Cerebellar cortex (tissue), 1 donor: ENCODE data around the gene SMCO2.
"Not testable (repeated sequence)": the region's sequence is repeated elsewhere in the genome, so short reads cannot be mapped to it uniquely, and the experiment has no call there.

Experiments
- DNase-seq: peaks from one replicate; pipeline ENCODE4 v3.0.0-alpha.2; 2015; ENCODE audit warnings: low spot score

SMCO2 gene

DNA sequence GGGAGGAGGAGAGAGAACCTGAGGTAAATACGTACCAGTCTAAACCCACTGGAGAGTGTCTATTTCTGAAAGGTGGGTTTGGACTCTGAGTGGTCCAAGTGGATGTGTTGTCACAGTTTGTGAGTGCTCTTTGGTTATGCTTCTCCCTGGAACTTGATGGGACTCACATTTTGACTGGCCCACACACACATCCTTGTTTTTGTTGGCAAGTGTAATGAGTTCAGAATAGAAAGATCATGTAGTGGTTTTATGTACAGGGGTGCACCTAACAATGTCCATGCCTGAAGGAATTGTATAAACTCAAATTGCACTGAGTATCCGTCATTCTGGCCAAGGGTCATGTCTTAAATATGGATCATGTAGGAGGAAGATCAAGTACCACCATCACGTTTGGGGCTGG lies 82.3 kb downstream of the SMCO2 start:
- DNase-seq: no peak

DNA sequence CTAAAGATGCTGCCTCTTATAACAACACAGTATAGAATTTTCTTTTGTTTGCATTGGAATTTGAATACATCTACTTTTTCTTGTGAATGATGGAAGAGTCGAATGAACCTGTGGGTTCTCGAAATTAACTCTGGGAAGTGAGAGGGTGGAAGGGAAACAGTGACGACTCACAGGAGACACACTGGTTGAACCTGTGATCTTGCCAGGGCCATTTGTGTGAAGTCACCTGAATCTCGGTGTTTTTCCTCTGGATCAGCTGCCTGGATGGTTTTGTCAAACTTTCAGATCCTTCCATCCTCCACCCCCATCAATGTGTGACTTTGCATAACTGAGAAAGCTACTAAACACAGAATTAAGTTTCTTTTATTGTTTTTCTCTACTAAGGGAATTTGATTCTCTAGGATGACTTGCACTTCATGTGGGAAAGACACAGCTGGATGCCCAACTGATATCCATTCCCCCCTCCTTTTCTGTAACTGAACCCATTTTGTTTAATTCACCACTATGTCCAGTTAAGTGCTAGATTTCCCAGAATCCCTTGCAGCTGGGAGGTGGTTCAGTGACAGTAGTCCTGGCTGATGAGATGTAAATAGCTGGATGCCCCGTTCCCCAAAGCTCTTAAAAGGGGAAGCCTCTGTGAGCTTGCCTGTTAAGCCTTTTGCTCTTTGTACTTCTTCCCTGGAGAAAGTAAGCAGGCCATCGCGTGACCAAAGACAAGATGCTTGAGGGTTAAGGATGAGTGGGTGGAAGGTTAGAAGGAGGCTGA lies 83.8 kb downstream of the SMCO2 start:
- no peak for DNase-seq

DNA sequence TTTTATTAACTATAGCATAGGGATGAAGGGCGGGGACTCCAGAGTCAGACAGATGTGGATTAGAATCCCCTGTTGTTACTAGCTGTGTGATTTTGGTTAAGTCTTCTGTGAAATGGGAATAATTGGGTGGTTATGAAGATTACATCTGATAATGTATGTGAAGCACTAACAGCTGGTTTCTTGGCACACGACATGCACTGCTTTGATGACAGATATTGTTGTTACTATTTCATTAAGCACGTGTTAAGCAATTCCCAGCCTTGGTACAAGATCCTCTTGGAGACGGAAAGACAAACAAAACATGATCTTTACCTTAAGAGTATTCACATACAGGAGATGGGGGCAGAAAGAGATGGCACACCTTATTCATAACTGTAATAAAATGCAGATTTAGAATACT lies 85.4 kb downstream of the SMCO2 start:
- DNase-seq: no peak

DNA sequence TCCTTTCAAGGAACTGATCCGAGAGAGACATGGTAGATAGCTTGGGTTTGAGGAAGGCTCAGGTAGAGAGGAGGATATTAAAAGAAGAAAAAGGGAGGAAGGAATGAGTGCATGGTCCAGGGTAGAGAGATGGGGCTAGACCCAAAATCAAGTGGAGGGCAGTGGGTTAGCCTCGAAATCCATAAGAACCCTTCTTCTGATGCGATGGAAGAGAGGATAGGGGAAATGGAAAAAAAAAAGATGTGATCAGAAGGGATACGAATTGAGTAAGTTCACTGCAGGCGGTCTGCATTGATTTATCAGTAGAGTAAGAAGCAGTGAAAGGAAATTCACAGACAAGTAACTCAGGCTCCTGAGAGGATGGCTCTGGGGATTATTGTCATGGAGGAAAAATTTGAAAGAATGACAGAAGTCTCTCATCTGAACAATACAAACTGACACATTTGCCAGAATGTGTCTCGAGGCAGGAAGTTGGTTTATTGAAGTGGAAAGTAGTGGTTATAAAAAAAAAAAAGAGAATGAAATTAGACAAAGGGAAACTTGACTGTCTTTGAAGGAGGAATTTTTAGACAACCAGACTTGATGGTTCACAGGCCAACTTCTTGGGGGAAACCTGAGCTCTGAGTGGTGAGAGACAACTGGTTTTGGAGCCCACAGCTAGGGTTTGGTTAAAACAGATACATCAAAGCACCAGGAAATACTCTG lies 87.7 kb downstream of the SMCO2 start:
- no peak for DNase-seq

DNA sequence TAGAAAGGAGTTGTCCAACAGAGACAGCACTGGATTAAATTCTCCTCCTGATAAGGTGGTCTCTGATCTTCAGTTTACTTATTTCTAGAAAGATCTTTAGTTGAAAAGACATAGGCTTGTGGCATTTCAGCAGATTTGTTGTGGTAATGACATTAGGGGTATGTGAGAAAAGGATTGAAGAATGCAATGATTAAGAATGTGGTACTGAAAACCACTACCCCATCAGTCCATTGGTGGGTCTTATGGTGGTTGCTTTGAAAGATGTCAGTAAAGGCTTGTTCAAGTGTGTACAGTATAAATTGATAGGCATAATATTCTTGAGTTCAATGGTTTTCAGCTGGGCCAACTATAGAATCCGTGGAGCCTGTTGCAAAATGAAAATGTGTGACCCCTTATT lies 88.2 kb downstream of the SMCO2 start:
- DNase-seq: no peak

DNA sequence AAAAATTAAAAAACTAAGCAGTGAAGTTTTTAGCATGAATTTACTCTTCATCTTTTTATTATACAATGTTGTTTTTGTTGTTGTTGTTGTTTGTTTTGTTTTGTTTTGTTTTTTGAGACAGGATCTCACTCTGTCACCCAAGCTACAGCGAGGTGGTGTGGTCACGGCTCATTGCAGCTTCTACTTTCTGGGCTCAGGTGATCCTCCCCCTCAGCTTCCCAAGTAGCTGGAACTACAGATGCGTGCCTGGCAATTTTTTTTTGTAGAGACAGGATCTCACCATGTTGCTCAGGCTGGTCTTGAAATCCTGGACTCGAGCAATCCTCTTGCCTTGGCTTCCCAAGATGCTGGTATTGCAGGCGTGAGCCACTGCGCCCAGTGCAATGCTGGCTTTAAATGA lies 88.8 kb downstream of the SMCO2 start:
- DNase-seq: no peak

DNA sequence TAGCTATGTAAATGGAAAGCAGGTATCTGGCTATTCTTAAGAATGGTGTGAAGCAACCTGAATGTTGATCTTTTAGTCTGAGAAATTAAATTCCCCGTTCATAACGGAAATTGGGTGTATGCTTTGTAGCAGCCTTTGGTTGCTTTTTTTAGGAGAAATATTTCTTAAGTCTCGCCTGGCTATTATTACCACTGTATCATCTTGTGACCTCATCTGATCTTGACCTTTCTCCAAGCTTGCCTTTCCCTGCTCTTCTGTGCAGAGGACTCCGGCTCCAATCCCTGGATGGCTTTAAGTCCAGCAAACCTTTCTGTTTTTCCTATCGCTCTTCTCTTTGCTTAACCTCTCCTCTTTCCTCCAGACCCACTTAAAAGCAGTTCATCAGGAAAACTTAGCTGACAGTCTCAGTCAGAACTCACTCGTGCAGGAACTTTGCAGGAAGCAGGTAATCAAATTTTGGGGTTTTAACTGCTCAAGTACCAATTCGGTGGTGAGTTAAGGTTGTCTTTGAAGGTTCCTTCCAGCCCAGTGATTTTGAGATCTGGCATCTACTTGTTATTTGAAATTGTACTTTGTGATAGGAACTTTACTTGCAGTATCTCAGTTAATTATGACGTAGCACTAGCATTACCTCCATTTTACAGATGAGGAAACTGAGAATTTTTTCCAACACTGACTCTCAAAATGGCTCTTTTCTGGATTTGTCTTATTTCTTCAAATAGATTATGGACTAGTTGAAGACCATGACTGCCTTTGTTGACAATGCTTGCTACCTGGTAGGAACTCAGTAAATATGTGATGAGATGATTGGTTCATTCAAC lies 91.5 kb downstream of the SMCO2 start:
- no peak for DNase-seq

DNA sequence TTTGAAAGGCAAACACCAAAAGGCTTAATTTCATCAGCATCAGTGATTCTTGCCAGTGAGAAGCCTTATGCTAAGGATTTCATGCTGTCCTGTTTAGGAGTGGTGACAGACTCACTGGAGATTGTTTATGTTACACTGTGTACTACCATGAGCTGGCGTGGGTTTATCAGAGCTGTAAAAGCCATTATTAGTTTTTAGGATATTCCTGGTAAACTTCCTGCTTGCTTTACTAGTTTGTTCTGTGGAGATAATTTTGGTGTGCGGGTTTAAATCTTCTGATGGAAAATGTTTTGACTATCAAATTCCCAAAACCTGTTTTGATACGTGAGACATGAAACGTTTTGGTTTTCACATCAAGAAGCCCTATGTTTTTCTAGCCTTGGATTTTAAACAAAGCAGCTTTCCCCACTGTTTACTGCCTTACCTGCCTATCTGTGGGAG lies 92.7 kb downstream of the SMCO2 start:
- no peak for DNase-seq

DNA sequence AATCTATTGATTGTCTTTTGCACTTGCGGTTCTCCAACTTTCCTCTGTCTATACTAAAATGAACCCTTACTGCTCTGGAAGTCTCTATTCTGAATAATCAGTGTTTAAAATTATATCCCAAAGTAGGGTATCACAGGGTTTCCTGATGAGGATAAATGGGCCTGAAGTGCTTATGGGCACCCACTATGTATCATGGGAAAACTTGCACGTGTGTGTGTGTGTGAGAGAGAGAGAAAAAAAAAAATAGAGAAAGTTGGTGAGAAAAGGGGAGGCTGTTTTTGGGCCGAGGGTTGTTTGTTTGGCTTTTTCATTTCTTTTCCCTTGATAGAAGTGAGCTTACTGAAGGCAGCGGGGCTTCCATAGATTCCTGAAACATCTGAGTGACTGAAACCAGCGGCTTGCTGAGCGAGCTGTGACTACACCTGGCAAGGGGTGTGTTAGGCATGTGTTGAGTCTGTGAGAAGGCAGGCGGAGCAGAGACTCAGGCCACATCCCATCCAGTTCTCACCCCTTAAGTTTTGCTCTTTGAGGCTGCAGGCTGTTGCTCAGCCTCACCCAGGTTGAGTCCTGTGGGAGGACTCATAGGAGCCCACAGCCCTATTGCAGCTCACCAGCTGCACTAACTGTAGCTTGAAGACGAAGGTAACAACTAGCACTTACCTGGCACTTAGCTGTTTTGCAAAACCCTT lies 94.6 kb downstream of the SMCO2 start:
- no peak for DNase-seq

DNA sequence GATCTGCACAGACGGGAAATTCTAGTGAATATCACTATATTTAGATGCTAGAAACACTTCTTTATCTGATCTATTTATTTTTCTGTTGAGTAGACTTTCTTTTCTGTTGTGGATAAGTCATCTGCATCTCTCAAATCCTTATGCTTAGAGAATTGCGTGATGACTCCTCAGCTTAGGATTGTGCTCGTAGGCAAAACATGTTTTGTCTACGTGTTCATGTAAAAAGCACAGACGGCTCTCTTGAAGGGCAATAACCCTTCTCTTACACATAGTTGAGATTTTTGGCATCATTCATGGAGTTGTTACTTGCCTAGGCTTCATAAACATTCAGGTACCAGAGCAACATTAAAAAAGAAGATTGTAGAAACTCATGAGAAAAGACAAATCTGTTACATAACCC lies 96.1 kb downstream of the SMCO2 start:
- no peak for DNase-seq

DNA sequence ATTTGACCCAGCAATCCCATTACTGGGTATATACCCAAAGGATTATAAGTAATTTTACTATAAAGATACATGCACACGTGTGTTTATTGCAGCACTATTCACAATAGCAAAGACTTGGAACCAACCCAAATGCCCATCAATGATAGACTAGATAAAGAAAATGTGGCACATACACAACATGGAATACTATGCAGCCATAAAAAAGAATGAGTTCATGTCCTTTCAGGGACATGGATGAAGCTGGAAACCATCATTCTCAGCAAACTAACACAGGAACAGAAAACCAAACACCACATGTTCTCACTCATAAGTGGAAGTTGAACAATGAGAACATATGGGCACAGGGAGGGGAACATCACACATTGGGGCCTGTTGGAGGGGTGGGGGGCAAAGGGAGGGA lies 98.3 kb downstream of the SMCO2 start:
- DNase-seq: not testable (repeated sequence)

DNA sequence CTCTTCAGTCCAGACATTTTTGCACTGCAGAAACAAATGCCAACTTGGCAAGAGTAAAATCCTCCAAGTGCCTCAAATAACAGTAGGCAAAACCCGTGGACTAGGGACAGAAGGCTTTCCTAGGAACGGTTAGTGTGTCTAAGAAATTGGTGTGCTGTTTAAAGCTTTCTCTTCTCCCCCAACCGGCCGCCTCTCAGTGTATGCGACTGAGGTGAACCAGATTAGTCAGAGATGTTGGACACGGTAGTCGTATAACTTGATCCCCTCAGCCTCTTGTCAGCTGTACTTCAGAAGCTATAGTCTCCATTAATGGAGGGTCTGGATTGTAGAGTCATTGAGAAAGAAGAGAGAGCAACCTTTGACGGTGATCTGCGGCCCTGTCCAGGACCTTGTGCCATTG lies 99.1 kb downstream of the SMCO2 start:
- no peak for DNase-seq

DNA sequence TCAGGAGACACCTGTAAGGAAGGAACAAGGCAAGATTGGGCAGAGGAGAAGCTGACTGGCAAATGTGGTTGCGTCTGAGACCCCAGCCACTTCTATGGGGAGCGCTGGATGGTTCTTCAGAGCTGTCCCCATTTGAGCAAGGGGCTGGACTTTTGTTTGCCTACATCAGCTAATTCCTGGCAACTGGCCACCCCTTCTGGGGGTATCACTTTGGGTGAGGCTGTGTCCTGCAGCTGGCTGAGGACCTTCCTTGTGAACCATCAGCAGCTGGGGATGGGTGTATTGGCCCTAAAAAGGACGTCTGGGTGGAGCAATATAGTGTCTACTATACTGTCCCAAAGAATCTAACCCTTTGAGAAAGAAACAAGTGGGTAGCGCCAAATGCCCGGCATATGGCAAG lies 101.1 kb downstream of the SMCO2 start:
- no peak for DNase-seq

DNA sequence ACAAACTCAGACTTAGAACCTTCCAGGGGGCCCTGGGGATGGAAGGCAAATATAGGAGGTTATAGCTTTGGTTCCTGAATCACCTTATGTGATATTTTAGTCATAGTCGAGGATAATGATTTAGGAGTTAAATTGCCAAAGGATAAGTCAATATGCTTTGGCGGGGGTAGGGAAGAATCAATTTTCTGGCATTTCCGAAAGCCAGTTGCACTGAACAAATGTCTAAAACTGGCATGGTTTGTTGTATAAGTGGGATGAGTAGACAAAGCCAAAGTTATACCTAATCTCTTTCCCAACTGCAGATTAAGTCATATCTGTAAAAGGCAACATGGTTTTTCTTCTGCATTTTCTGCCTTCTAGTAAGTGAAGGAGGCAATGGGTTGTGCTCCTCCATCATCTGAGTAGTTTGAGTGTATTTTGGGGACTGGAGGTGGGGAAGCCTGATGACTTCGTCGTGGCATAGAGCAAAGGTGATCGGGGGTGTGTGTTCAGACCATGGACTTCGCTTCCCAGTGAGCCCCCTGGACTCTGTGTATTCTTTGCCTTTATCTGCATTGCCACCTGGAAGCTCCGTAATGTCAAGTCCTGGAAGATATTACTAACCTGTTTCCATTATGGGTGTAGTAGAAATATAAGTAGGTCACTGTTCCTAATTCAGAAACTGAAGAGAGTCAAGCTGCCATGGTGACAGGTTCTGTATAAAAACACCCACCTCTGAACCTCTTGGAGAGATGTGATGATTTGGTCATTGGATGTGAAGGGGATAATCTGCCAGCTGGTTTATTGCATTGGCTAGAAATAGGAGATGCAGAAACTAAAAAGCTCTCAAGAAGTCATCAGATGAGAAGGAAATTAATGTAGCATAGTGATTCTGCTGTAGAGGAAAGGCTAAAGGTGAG lies 102.0 kb downstream of the SMCO2 start:
- no peak for DNase-seq

DNA sequence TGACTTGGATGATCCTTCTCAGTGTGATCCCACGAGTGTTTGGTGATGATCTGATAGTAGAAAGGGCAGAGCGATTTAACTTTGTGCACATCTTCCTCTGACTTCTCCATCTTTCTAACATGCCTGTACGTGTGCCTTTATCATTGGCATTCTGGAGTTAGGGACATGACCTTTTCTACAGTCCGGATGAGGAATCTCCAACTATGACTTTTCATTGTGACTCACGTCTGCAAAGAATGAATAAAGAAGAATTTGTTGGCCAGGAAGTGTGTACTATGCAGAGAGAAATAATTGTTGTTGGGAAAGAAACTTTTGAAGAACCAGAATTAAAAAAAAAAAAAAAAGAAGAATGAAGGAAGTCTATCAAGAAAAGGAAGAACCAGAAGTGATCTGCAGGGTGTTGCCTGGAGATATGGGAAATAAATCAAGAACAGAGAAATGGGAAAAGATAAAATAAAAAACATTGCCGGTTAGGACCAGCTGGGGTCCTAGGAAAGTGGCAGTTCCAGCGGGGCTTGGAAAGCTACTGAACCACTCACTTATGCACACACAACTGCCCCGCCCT lies 102.8 kb downstream of the SMCO2 start:
- DNase-seq: no peak

DNA sequence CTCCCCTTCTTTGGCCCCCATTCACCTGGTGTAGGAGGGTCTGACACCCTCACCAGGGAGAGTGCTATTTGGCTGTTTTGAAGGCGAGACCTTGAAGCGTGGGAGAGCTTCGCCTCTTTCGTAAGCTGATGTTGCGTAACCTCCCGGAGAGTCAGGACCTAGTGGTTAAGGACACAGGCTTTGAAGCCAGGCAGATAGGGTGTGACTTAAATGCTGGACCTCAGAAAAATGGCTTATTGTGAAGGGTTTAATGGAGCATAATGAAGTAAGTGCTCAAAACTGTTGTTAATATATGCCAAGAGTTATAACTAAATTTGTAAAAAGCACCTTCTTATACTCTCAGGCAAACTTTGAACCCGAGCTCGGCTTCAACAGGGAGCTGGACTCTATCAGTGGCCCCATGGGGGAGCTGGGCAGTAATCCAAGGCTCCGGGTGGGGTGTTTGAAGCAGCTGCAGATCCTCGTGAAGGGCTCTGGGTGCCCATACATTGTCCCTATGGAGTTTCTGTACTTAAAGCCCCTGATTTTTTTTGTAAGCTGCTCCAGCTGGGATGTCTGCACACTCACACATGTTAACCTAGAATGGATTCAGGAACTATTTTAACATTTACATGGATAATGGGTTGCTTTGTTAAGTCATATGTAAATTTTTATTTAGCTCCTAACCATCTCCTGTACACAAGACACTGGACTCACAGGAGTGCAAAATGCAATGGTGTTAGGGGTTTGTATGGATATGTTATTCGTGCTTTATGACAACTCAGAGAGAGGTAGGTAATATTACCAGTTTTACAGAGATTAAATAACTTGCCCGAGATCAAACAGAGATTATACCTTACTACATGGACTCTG lies 103.5 kb downstream of the SMCO2 start:
- DNase-seq: no peak

DNA sequence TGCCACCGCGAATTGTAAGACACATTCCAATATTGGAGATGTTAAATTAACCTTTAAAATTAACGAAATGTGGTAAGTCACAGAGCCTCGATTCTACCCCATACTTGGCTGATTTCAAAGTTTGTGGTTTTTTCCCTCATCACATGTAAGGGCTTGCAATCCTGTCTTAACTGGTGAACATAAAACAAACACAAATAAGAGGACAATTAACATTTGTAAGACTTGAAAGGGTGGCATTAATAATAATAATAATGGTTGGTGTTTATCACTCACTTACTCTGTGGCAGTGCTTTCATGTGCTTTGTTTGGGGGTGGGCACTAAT lies 104.1 kb downstream of the SMCO2 start:
- no peak for DNase-seq

DNA sequence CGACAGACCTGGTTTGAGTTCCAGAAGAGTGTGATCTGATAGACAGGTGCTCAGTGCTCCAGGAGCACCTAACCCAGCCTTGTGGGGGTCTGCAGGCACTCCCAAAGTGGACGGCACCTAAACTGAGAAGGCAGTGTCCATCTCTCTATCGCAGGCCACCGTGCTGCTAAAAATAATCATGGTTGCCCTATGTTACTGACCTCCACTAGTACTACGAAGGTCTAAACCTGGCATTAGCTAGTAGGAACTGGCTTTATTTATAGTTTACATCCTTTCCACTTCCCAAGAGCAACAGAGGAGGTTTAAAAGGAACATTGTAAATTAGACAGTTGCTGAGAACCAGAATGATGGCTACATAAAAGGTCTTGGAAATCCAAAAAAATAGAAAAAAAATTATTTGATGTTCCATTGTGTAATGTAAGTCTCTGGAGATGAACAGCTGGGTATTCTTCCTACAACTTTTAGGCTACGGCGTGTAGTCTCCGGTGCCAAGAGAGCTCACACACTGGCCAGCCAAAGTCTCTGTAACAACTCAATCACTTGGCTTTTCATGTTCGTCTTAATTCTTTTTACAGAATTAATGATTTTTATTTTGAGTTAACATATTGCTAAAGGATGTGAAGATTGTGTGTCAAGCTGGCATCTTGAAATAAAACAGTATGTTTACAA lies 104.8 kb downstream of the SMCO2 start:
- no peak for DNase-seq
